ENCODE results near the gene IL17RB.

Gene IL17RB, protein sequence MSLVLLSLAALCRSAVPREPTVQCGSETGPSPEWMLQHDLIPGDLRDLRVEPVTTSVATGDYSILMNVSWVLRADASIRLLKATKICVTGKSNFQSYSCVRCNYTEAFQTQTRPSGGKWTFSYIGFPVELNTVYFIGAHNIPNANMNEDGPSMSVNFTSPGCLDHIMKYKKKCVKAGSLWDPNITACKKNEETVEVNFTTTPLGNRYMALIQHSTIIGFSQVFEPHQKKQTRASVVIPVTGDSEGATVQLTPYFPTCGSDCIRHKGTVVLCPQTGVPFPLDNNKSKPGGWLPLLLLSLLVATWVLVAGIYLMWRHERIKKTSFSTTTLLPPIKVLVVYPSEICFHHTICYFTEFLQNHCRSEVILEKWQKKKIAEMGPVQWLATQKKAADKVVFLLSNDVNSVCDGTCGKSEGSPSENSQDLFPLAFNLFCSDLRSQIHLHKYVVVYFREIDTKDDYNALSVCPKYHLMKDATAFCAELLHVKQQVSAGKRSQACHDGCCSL

GRCh38 chr3:53846134-53846850, at the start of gene IL17RB, which contains the start of gene CHDH:
TSS of gene IL17RB (plus strand) at chr3:53846568. CDS start at chr3:53846589, 21 bp downstream.
TSS of gene CHDH (minus strand) at chr3:53846419. CDS start at chr3:53824008, 22,411 bp downstream.
- FAIRE-seq = no peak

DNA sequence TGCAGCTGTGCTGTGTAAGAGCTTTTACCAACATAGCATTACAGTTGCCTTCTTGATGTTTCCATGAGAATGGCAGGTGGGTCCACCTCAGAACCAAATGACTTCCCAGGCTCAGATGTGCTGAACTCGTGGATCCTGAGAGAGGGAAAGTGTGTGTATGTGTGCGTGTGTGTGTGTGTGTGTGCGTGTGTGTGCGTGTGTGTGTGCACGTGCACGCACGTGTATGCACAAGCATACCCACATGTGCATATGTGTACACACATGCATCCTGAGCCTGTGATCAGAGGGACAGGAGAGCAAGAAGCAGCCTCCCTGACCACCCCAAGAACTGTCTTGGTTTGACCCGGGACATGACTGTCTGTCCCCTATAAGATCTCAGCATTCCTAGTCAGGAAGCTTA, 48.2 kb upstream of the IL17RB start:
- no peak for FAIRE-seq

DNA sequence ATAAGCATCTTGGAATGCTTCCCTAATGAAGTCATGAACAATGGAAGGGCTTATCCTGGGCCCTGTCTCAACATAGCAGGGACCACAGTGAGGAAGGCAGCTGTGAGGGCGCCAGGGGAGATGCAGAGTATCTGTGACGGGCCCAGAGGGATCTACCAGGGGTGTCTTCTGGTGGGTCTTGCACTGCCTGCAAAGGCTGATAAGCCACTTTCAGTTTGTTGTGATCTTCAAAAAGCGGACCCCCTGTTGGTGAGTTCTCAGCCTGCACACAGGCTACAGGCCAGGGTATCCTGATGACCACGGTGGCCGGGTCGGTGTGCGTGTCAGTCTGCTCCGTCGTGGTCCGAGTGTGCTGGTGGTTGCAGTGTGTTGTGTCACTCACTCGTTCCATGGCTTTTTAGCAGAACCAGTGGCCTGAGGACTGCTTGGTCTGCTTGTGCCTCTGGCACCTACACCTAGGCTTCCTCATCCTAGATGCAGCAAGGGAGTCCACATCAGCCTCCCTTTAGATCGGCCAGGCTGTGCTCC, 47.0 kb upstream of the IL17RB start:
- no peak for FAIRE-seq

GRCh38 chr3:53800041-53800906, 46.1 kb upstream of the IL17RB start:
- FAIRE-seq = no peak

GRCh38 chr3:53801319-53801718, 45.0 kb upstream of the IL17RB start:
- no peak for FAIRE-seq

DNA sequence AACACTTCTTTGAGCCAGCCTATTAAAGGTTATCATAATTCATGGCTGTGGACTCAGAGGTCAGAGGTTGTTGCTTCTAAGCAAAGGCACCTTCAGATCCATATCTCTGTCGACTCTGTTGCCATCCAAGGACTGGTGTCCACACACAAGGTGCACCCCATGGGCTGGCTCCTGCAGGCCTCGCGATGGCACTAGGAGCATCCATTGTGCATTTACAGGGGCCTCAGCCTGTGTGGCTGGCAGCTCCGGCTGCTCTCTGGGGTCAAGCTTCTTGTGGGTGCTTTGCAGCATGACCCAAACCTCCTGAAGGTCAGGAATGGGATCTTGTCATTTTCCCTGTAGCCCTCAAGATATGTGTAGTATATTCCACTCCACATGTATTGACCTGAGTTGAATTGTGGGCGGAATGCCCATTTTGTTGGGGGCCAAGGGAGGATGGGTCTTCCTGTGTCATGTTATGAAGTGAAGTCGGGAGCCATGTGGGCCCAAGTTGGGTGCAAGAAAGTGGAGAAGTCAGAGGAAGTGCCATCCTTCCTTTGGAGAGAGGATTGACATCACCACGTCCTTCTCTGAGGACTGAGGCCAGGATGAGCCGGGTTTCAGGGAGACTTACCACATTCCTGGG, 44.0 kb upstream of the IL17RB start:
- no peak for FAIRE-seq

GRCh38 chr3:53803124-53803815, 43.1 kb upstream of the IL17RB start:
- FAIRE-seq = no peak

GRCh38 chr3:53803816-53804695, 42.3 kb upstream of the IL17RB start:
- no peak for FAIRE-seq

GRCh38 chr3:53804697-53805462, 41.5 kb upstream of the IL17RB start:
- FAIRE-seq = no peak

- no peak for FAIRE-seq
These were observed 40.8 kb upstream of the IL17RB start for GRCh38 chr3:53805463-53806159.

GRCh38 chr3:53806182-53807116, 39.9 kb upstream of the IL17RB start:
- FAIRE-seq = no peak

GRCh38 chr3:53807117-53807810, 39.1 kb upstream of the IL17RB start:
- no peak for FAIRE-seq

- no peak for FAIRE-seq
These were observed 37.9 kb upstream of the IL17RB start for GRCh38 chr3:53808496-53808895.

DNA sequence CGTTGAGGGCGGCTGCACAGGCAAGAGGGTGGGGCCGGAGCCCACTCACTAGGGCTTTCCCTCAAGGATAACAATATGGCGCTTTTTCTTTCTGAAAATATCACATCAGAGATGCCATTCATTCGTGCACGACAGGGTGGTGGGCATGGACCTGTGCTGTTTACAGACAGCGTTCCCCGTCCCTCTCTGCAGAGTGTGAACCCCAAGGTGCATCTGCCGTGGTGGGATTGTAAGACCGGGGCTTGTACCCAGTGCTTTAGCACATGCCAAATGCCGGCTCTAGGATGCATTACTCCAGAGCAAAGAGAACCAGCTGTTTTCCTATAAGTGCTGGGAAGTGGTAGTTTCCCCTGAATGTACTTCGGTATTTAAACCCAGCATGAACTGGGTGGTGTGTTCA, 37.1 kb upstream of the IL17RB start:
- FAIRE-seq = no peak

- no peak for FAIRE-seq
These were observed 36.5 kb upstream of the IL17RB start for GRCh38 chr3:53809764-53810400.

DNA sequence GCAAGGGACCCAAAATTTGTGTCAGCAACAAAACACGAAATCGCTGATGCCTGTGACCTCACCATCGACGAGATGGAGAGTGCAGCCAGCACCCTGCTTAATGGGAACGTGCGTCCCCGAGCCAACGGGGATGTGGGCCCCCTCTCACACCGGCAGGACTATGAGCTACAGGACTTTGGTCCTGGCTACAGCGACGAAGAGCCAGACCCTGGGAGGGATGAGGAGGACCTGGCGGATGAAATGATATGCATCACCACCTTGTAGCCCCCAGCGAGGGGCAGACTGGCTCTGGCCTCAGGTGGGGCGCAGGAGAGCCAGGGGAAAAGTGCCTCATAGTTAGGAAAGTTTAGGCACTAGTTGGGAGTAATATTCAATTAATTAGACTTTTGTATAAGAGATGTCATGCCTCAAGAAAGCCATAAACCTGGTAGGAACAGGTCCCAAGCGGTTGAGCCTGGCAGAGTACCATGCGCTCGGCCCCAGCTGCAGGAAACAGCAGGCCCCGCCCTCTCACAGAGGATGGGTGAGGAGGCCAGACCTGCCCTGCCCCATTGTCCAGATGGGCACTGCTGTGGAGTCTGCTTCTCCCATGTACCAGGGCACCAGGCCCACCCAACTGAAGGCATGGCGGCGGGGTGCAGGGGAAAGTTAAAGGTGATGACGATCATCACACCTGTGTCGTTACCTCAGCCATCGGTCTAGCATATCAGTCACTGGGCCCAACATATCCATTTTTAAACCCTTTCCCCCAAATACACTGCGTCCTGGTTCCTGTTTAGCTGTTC, 35.0 kb upstream of the IL17RB start:
- FAIRE-seq = no peak
